ENCODE data around the gene EEIG1. TPM values are rescaled to one million over a fixed set of nuclear protein-coding genes. Genes with fewer than 3 reads are reported as not detected.
A peak's percentile ranks its signal among the peaks of the same experiment; 100 is the strongest.

The EEIG1 gene
- total RNA-seq, 2 experiments from 2014 or later = 50.7 to 58.0 TPM

DNA sequence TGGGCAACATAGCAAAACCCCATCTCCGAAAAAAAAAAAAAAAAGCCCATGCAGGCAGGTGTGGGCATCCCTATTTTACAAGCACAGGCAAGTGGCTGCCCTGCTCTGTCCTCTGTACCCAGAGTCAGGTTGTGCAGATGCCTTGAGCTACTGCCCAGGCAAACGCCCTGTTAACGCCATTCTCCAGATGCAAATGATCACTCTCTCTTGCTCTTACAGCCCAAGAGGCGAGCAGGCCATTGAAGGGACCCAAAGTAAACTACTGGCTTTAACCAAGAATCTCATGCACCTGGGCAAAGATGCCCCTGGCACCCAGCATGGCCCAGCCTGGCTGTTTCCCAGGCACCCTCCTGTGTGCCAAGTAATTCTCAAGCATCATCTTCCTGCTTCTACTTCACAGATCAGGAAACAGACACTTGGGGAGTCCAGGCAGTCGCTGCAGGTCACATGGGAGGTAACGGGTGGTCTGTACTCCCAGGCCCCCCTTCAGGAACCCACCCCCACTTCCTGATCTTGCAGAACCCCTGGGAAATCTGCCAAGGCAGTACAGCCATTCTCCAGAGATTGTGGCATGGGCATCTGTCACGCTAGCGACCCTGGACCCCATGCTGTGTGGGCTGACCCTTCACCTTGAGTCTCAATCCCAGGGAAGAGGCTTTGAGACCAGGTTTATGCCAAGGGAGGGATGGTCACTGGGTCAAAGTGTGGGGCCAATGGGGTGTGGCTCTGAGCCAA lies 14.2 kb downstream of the EEIG1 start:
- peak overlapping the region; percentile 88 for H3K27ac Mint-ChIP-seq
- intact Hi-C loops (cut with micrococcal nuclease) = no loop called here
- POLR2A ChIA-PET = no interaction called here

DNA sequence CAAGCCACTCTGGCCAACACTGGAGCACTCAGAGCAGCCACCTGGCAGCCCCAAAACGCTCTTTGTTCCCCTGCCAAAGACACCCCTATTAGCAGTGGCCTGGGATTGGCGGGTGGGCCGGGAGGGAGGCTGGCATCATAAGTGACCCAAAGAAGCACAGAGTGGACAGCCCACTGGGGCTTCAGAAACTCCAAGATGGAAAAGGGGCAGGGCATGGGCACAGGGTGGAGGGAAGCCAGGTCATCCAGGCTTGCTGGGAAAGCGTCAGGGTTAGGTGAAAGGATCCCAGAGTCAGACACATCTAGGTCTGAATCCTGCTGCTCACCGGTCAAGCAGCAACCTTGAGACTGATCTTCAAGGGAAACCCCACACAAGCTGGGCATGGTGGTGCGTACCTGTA lies 14.8 kb downstream of the EEIG1 start:
- Mint-ChIP-seq H3K9me3 (no peaks in the 10 kb centered on the region), H3K4me3 (peak overlapping the region; percentile 51), H3K27ac (peak overlapping the region; percentile 88), H3K36me3 (peaks cover 4% of the 10 kb centered on the region), H3K4me1 (ENCODE audit: low read depth) (peaks cover 95% of the 10 kb centered on the region), H3K27me3 (no peaks in the 10 kb centered on the region)
- ChIA-PET CTCF (interaction anchor here (0.7 to 3.3 kb wide), 3 partner anchors 10 to 70 kb away, joined by 4 to 11 read pairs (median 6); no protein-coding TSS in a partner anchor), POLR2A (no interaction called here)
- no peak for DNase-seq
- intact Hi-C loops (cut with micrococcal nuclease) = no loop called here

More for the DNA sequence above, 14.2 kb downstream of the EEIG1 start:
- Mint-ChIP-seq H3K27me3 (no peaks in the 10 kb centered on the region), H3K4me3 (no peak overlapping the region), H3K9me3 (no peaks in the 10 kb centered on the region), H3K36me3 (peaks cover under 1% of the 10 kb centered on the region), H3K4me1 (ENCODE audit: low read depth) (peaks cover 95% of the 10 kb centered on the region)
- DNase-seq = no peak
- CTCF ChIA-PET = interaction anchor here (1.2 to 3.3 kb wide), 3 partner anchors 23 to 69 kb away, joined by 3 to 11 read pairs (median 6); no protein-coding TSS in a partner anchor

DNA sequence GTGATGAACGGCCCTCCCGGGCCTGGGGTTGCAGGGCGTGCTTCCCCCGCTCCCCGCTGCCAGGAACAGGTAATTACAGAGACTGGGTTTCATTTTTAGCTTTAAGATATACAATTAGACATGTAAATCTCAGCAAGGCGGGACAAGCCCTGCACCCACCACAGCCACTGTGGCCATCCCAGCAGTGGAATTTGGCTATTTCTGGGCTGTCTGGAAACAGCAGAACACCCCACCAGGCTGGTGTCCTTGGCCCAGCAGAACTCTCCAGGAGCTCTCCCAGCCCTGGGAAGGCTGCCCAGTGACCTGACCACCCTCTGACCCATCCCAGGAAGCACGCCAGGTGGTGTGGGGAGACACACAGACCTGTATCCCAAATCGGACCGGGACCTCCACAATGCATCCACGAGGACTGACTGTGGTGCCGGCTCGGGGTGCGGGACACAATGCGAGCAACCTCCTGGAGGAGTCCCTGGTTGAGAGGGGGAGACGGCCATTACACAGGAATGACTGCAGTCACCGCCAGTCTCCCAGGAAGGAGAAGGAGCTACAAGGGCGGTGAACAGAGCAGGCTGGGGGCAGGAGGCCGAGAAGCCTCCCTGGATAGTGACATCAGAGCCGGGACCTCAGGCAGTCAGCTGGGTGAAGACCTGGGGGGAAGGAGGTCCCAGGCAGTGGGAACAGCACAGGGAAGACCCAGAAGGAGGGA lies 17.3 kb downstream of the EEIG1 start:
- no peaks in the 10 kb centered on the region for H3K9me3 Mint-ChIP-seq
- CTCF ChIA-PET = interaction anchor here (1.6 to 2.1 kb wide), 2 partner anchors 9 to 20 kb away, joined by 4 to 6 read pairs; no protein-coding TSS in a partner anchor
- peaks cover 97% of the 10 kb centered on the region for H3K4me1 Mint-ChIP-seq (ENCODE audit: low read depth)
- H3K36me3 Mint-ChIP-seq = peaks cover 4% of the 10 kb centered on the region
- H3K27ac Mint-ChIP-seq = peak overlapping the region; percentile 82
- H3K27me3 Mint-ChIP-seq = no peaks in the 10 kb centered on the region
- peak overlapping the region; percentile 22 for H3K4me3 Mint-ChIP-seq
- DNase-seq = no peak
- intact Hi-C loops (cut with micrococcal nuclease) = no loop called here
- POLR2A ChIA-PET = interaction anchor here (1.5 to 2.2 kb wide), 2 partner anchors 8 to 9 kb away, joined by 3 to 6 read pairs; no protein-coding TSS in a partner anchor

DNA sequence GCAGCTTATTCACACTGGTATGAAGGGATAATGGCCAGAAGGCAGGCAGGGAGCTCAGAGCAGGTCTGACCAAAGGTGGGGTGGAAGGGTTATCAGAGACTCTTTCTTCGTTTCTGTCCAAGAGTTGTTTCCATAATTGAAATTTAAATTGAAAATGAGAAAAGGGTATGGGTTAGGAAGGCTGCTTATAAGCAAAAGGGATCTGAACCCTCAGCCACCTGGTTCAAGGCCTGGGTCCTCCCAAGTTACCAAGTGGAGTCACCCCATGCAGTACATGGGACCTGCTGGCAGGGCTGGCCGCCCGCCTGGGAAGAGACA lies 17.8 kb downstream of the EEIG1 start:
- ChIA-PET POLR2A (interaction anchor here (0.5 to 2.2 kb wide), 3 partner anchors 8 to 185 kb away, joined by 3 to 6 read pairs (median 4); no protein-coding TSS in a partner anchor), CTCF (interaction anchor here (0.7 to 2.1 kb wide), 4 partner anchors 9 to 72 kb away, joined by 3 to 6 read pairs (median 4); no protein-coding TSS in a partner anchor)
- Mint-ChIP-seq H3K36me3 (peaks cover 4% of the 10 kb centered on the region), H3K4me3 (peak overlapping the region; percentile 22), H3K4me1 (ENCODE audit: low read depth) (peaks cover 94% of the 10 kb centered on the region), H3K27me3 (no peaks in the 10 kb centered on the region), H3K9me3 (no peaks in the 10 kb centered on the region), H3K27ac (peak overlapping the region; percentile 82)
- intact Hi-C loops (cut with micrococcal nuclease) = no loop called here
- DNase-seq = no peak

DNA sequence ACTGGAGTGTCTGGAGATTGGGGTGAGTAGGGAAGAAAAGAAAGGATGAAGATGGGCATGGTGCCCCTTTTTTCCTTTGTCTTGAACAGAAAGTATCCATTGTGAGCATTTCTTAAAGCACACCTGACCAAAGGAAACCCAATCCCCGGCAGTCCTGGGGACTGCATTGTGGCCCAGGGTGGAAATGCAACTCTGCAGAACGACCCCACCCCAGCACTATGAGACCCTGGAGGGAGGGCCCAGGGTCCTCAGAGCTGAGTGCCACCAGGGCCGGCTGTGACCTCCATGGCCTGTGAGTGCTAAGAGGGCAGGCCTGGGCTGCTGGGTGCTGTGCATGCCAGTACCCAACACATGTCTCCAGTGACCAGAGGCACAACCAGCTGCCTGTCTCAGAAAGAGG lies 18.5 kb downstream of the EEIG1 start:
- H3K36me3 Mint-ChIP-seq = peaks cover 7% of the 10 kb centered on the region
- no peak overlapping the region for H3K4me3 Mint-ChIP-seq
- intact Hi-C loops (cut with micrococcal nuclease) = no loop called here
- peak overlapping the region; percentile 82 for H3K27ac Mint-ChIP-seq
- H3K4me1 Mint-ChIP-seq (ENCODE audit: low read depth) = peaks cover 93% of the 10 kb centered on the region
- H3K27me3 Mint-ChIP-seq = no peaks in the 10 kb centered on the region
- no peaks in the 10 kb centered on the region for H3K9me3 Mint-ChIP-seq
- DNase-seq = no peak
- CTCF ChIA-PET = interaction anchor here (0.7 to 1.6 kb wide), 3 partner anchors 10 to 73 kb away, joined by 3 to 4 read pairs (median 4); no protein-coding TSS in a partner anchor
- POLR2A ChIA-PET = interaction anchor here (0.5 to 2.2 kb wide), 3 partner anchors 7 to 184 kb away, joined by 3 to 6 read pairs (median 4); no protein-coding TSS in a partner anchor

- ChIA-PET POLR2A (interaction anchor here (1.5 kb wide), 1 partner anchor 9 kb away, joined by 3 read pairs; no protein-coding TSS in a partner anchor), CTCF (interaction anchor here (1.6 to 1.8 kb wide), 3 partner anchors 18 to 74 kb away, joined by 4 to 12 read pairs (median 4); no protein-coding TSS in a partner anchor)
- DNase-seq = no peak
- Mint-ChIP-seq H3K36me3 (peaks cover 7% of the 10 kb centered on the region), H3K9me3 (no peaks in the 10 kb centered on the region), H3K27me3 (no peaks in the 10 kb centered on the region), H3K4me3 (no peak overlapping the region), H3K27ac (peak overlapping the region; percentile 82), H3K4me1 (ENCODE audit: low read depth) (peaks cover 93% of the 10 kb centered on the region)
- intact Hi-C loops (cut with micrococcal nuclease) = no loop called here
Observed at GRCh38 chr9:127961613-127962155, 19.1 kb downstream of the EEIG1 start.

DNA sequence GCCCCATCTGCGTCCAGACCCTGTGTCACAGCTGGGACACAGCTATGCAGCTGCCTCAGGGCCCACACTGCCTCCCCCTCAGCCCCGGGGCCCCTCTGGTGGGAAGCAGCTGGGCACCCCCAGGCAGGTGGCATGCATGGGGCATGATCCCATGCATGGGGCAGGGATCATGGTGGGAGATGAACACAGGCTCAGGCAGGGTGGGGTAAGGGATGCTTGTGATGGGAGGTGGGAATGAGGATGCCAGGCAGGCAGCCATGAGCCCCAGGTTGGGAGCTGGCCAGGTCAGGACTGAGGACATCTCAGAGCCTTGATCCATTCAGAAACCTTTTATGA lies 19.7 kb downstream of the EEIG1 start:
- H3K4me3 Mint-ChIP-seq = no peak overlapping the region
- H3K9me3 Mint-ChIP-seq = no peaks in the 10 kb centered on the region
- peaks cover 89% of the 10 kb centered on the region for H3K4me1 Mint-ChIP-seq (ENCODE audit: low read depth)
- H3K27ac Mint-ChIP-seq = peak overlapping the region; percentile 82
- no peaks in the 10 kb centered on the region for H3K27me3 Mint-ChIP-seq
- DNase-seq = no peak
- ChIA-PET POLR2A (interaction anchor here (0.7 kb wide), 1 partner anchor 211 kb away, joined by 4 read pairs; no protein-coding TSS in a partner anchor), CTCF (interaction anchor here (1.1 to 1.8 kb wide), 3 partner anchors 18 to 74 kb away, joined by 4 to 12 read pairs (median 6); no protein-coding TSS in a partner anchor)
- H3K36me3 Mint-ChIP-seq = peaks cover 7% of the 10 kb centered on the region
- intact Hi-C loops (cut with micrococcal nuclease) = no loop called here

GRCh38 chr9:127960410-127961154 lies 20.2 kb downstream of the EEIG1 start:
- CTCF ChIA-PET = interaction anchor here (1.1 to 1.8 kb wide), 3 partner anchors 18 to 75 kb away, joined by 4 to 12 read pairs (median 6); no protein-coding TSS in a partner anchor
- Mint-ChIP-seq H3K9me3 (no peaks in the 10 kb centered on the region), H3K4me3 (no peak overlapping the region), H3K4me1 (ENCODE audit: low read depth) (peaks cover 89% of the 10 kb centered on the region), H3K27me3 (no peaks in the 10 kb centered on the region), H3K27ac (peak overlapping the region; percentile 87), H3K36me3 (peaks cover 7% of the 10 kb centered on the region)
- intact Hi-C loops (cut with micrococcal nuclease) = no loop called here
- POLR2A ChIA-PET = interaction anchor here (0.6 to 0.7 kb wide), 2 partner anchors 23 to 210 kb away, joined by 3 to 4 read pairs; no protein-coding TSS in a partner anchor
- DNase-seq = no peak

DNA sequence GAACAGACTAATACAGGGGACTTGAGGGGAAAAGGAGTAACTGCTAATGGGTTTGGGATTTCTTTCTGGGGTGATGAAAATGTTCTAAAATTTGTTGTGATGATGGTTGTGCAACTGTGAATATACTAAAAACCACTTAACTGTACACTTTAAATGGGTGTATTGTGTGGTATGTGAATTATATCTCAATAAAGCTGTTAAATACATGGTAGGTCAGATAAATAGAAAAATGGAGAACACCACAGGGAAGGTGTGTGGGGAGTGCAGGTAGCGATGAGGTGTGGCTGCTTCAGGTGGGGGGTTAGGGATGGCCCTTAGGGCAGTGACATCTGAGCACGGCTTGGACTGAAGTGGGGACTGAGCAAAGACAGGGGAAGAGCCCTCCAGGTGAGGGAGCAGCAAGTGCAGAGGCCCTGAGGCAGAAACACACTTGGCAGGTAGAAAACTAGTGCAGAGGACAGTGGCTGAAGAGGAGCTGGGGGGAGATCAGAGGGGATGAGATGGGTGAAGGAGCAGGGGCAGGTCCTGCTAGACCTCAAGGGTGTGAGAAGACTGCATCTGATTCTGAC lies 20.9 kb downstream of the EEIG1 start:
- Mint-ChIP-seq H3K27me3 (no peaks in the 10 kb centered on the region), H3K4me3 (no peak overlapping the region), H3K27ac (peak overlapping the region; percentile 87), H3K9me3 (no peaks in the 10 kb centered on the region), H3K4me1 (ENCODE audit: low read depth) (peaks cover 89% of the 10 kb centered on the region), H3K36me3 (peaks cover 7% of the 10 kb centered on the region)
- ChIA-PET POLR2A (interaction anchor here (0.6 kb wide), 1 partner anchor 24 kb away, joined by 3 read pairs; no protein-coding TSS in a partner anchor), CTCF (interaction anchor here (1.1 to 9.9 kb wide), 4 partner anchors 17 to 76 kb away, joined by 4 to 120 read pairs (median 9); no protein-coding TSS in a partner anchor)
- DNase-seq = no peak
- intact Hi-C loops (cut with micrococcal nuclease) = loop anchor here (5.0 kb wide), 1 partner anchor 157 kb away; no protein-coding TSS in a partner anchor

DNA sequence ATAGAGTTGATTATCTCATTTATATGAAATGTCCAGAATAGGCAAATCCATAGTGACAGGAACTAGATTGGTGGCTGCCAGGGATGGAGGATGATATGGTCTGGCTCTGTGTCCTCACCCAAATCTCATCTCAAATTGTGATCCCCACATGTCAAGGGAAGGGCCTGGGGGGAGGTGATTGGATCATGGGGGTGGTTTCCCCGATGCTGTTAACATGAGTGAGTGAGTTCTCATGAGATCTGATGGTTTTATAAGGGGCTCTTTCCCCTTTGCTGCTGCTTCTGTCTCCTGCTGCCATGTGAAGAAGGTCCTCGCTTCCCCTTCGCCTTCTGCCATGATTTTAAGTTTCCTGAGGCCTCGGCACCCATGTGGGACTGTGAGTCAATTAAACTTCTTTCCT lies 21.4 kb downstream of the EEIG1 start:
- POLR2A ChIA-PET = no interaction called here
- peak overlapping the region; percentile 87 for H3K27ac Mint-ChIP-seq
- intact Hi-C loops (cut with micrococcal nuclease) = loop anchor here (5.0 kb wide), 1 partner anchor 158 kb away; no protein-coding TSS in a partner anchor
- H3K27me3 Mint-ChIP-seq = no peaks in the 10 kb centered on the region
- peaks cover 91% of the 10 kb centered on the region for H3K4me1 Mint-ChIP-seq (ENCODE audit: low read depth)
- no peaks in the 10 kb centered on the region for H3K9me3 Mint-ChIP-seq
- H3K4me3 Mint-ChIP-seq = no peak overlapping the region
- H3K36me3 Mint-ChIP-seq = peaks cover 7% of the 10 kb centered on the region
- CTCF ChIA-PET = interaction anchor here (1.0 to 9.9 kb wide), 4 partner anchors 17 to 76 kb away, joined by 3 to 142 read pairs (median 62); no protein-coding TSS in a partner anchor
- no peak for DNase-seq
